Nephron (organoid): ENCODE results near the gene PNPT1.

Source experiments
- H3K27ac Mint-ChIP-seq, 3 experiments: 2 replicates each; pipeline ENCODE4 v1.8.0; 2020; ENCODE audit warnings: mixed read lengths in 3 of 3, mild to moderate bottlenecking in 2 of 3, moderate library complexity in 1 of 3
- H3K27me3 Mint-ChIP-seq: 2 replicates; pipeline ENCODE4 v1.8.0; 2021; ENCODE audit warnings: low read depth, mild to moderate bottlenecking, moderate library complexity, mixed read lengths
- H3K36me3 Mint-ChIP-seq: 2 replicates; pipeline ENCODE4 v1.8.0; 2020; ENCODE audit warnings: low read depth, mixed read lengths
- H3K4me1 Mint-ChIP-seq: 2 replicates; pipeline ENCODE4 v1.8.0; 2020; ENCODE audit warnings: mixed read lengths
- H3K4me3 Mint-ChIP-seq, 3 experiments: 2 replicates each; pipeline ENCODE4 v1.8.0; 2020; ENCODE audit warnings: mild to moderate bottlenecking in 3 of 3, mixed read lengths in 3 of 3, moderate library complexity in 2 of 3
- H3K9me3 Mint-ChIP-seq: 2 replicates; pipeline ENCODE4 v1.8.0; 2020; ENCODE audit warnings: mixed read lengths
- CTCF ChIP-seq, 3 experiments: fragments of 200-600 bp; sonication (generic); IDR thresholded peaks; one replicate each; pipeline ENCODE4 v1.5.0; 2021; ENCODE audit warnings: antibody characterized with exemption in 3 of 3; ENCODE audit not compliant: unreplicated experiment in 3 of 3

PNPT1 gene

GRCh38 chr2:55610954-55611743, 82.5 kb downstream of the PNPT1 start:
- Mint-ChIP-seq H3K9me3 (no peaks in the 10 kb centered on the region), H3K36me3 (peaks cover 47% of the 10 kb centered on the region), H3K27ac (peak overlapping the region in 1 of 3 experiments; percentile 79), H3K4me3 (no peak overlapping the region), H3K4me1 (peaks cover 14% of the 10 kb centered on the region), H3K27me3 (no peaks in the 10 kb centered on the region)
- no peak for TF ChIP-seq CTCF (IDR thresholded peaks at IDR 0.05; ENCODE audit: unreplicated experiment in 3 of 3)

- Mint-ChIP-seq H3K4me1 (peaks cover 6% of the 10 kb centered on the region), H3K9me3 (no peaks in the 10 kb centered on the region), H3K27me3 (no peaks in the 10 kb centered on the region), H3K27ac (peak overlapping the region; percentile 22 to 79 (median 49)), H3K36me3 (peaks cover 44% of the 10 kb centered on the region), H3K4me3 (no peak overlapping the region)
- no peak for TF ChIP-seq CTCF (IDR thresholded peaks at IDR 0.05; ENCODE audit: unreplicated experiment in 3 of 3)
Observed at GRCh38 chr2:55609938-55610578, 83.6 kb downstream of the PNPT1 start.

GRCh38 chr2:55609193-55609794, 84.3 kb downstream of the PNPT1 start:
- no peaks in the 10 kb centered on the region for H3K9me3 Mint-ChIP-seq
- H3K4me1 Mint-ChIP-seq, result peaks cover 6% of the 10 kb centered on the region
- no peaks in the 10 kb centered on the region for H3K27me3 Mint-ChIP-seq
- TF ChIP-seq CTCF (IDR thresholded peaks at IDR 0.05; ENCODE audit: unreplicated experiment in 3 of 3), result no peak
- no peak overlapping the region for H3K4me3 Mint-ChIP-seq
- peaks cover 41% of the 10 kb centered on the region for H3K36me3 Mint-ChIP-seq
- peak overlapping the region; percentile 22 to 79 (median 39) for H3K27ac Mint-ChIP-seq

- Mint-ChIP-seq H3K27ac (no peak overlapping the region), H3K4me1 (peaks cover 6% of the 10 kb centered on the region), H3K4me3 (no peak overlapping the region), H3K36me3 (peaks cover 27% of the 10 kb centered on the region), H3K9me3 (no peaks in the 10 kb centered on the region), H3K27me3 (no peaks in the 10 kb centered on the region)
- no peak for TF ChIP-seq CTCF (IDR thresholded peaks at IDR 0.05; ENCODE audit: unreplicated experiment in 3 of 3)
Observed at GRCh38 chr2:55607717-55608116, 85.9 kb downstream of the PNPT1 start.

GRCh38 chr2:55604027-55604565, 89.5 kb downstream of the PNPT1 start:
- Mint-ChIP-seq H3K36me3 (peaks cover 37% of the 10 kb centered on the region), H3K9me3 (no peaks in the 10 kb centered on the region), H3K4me3 (no peak overlapping the region), H3K4me1 (no peaks in the 10 kb centered on the region), H3K27ac (no peak overlapping the region), H3K27me3 (no peaks in the 10 kb centered on the region)
- TF ChIP-seq CTCF (IDR thresholded peaks at IDR 0.05; ENCODE audit: unreplicated experiment in 3 of 3), result no peak
